ENCODE measurements around the gene PGA3.
"Not testable (repeated sequence)": the region's sequence is repeated elsewhere in the genome, so short reads cannot be mapped to it uniquely, and the experiment has no call there.

Gene PGA3

GRCh38 chr11:61171907-61172306, 31.4 kb upstream of the PGA3 start:
- DNase-seq (ENCODE audit: low read depth) = no peak

- DNase-seq (ENCODE audit: low read depth) = no peak
Observed at GRCh38 chr11:61172356-61172755, 31.0 kb upstream of the PGA3 start.

GRCh38 chr11:61172888-61173287, 30.4 kb upstream of the PGA3 start:
- no peak for DNase-seq (ENCODE audit: low read depth)

DNA sequence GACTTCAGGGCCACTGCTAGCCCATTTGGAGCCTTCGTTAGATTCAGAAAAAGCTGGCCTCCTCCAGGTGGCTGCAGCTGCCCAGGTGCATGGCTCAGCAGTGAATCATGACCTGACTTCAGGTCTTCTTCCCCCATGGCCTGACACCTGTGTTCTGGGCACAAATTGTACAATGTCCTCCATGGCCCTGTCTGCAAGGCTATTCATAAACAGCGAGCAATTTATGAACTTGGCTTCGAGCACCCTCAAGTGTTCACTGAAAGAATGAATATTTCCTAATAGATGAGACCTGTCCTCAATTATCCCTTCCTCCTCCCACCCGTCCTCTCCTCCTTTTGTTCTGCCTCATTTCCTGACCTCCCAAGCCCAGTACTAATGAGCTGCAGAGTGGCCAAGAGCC, 29.9 kb upstream of the PGA3 start:
- no peak for DNase-seq (ENCODE audit: low read depth)

GRCh38 chr11:61174273-61174672, 29.0 kb upstream of the PGA3 start:
- no peak for DNase-seq (ENCODE audit: low read depth)

GRCh38 chr11:61174949-61175348, 28.4 kb upstream of the PGA3 start:
- no peak for DNase-seq (ENCODE audit: low read depth)

- no peak for DNase-seq (ENCODE audit: low read depth)
Observed at GRCh38 chr11:61176446-61176845, 26.9 kb upstream of the PGA3 start.

GRCh38 chr11:61180205-61180604, 23.1 kb upstream of the PGA3 start:
- DNase-seq (ENCODE audit: low read depth) = not testable (repeated sequence)

- no peak for DNase-seq (ENCODE audit: low read depth)
Observed at GRCh38 chr11:61181489-61181888, 21.8 kb upstream of the PGA3 start.

- no peak for DNase-seq (ENCODE audit: low read depth)
Observed at GRCh38 chr11:61183645-61184044, 19.7 kb upstream of the PGA3 start.

DNA sequence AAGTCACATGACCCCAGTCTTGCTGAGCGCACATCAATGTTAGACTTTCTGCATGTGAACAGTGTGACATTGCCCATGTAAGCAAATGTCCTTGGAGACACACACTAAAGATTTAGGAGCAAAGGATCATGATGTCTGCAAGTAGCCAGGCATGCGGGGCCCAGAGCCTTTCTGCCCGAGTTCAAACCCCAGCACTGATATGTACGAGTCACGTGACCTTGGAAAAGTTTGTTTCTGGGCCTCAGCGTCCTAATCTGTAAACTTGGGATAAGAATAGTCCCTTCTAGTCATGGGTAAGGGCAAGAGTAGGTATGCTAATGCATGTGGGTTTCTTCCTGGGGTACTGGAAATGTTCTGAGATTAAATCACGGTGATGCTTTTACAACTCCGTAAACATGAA, 16.8 kb upstream of the PGA3 start:
- no peak for DNase-seq (ENCODE audit: low read depth)

DNA sequence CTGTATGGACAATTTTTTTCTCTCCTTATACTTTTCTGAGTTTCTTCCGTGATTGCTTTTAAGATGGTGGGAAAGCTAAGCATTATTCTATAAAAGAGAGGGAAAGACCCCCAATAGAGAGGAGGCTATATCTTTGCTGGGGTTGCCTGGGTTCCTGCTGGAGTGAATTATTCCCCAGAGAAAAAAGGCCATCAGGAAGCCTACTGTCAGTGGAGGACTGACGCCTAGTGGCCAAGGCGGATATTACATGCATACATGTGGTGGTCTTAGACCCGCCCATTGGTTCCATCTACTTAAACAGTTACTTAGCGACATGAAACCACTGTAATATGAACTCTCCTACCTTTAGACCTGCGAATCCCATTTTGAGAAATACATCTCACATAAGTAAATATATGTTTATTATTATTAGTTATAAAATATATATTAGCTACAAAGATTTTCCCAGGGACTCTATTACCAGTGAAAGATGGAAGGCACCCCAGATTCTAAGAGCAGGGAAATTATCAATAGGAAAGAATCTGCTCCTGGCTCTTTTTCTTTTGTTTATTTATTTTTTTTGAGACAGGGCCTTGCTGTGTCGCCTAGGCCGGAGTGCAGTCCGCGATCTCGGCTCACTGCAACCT, 15.7 kb upstream of the PGA3 start:
- DNase-seq (ENCODE audit: low read depth) = peak; percentile 68

DNA sequence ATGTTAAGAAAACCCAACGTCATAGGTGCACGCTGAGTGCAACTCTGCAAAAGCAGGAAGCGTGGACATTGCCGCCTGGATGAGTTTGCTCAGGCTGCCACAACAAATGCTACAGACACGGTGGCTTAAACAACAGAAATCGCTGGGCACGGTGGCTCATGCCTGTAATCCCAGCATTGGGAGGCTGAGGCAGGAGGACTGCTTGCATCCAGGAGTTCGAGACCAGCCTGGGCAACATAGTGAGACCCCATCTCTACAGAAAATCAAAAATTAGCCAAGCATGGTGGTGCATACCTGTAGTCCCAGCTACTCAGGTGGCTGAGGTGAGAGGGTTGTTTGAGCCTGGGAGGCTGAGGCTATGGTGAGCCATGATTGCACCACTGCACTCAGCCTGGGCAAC, 13.4 kb upstream of the PGA3 start:
- DNase-seq (ENCODE audit: low read depth) = no peak

GRCh38 chr11:61193596-61193995, 9.7 kb upstream of the PGA3 start:
- no peak for DNase-seq (ENCODE audit: low read depth)

DNA sequence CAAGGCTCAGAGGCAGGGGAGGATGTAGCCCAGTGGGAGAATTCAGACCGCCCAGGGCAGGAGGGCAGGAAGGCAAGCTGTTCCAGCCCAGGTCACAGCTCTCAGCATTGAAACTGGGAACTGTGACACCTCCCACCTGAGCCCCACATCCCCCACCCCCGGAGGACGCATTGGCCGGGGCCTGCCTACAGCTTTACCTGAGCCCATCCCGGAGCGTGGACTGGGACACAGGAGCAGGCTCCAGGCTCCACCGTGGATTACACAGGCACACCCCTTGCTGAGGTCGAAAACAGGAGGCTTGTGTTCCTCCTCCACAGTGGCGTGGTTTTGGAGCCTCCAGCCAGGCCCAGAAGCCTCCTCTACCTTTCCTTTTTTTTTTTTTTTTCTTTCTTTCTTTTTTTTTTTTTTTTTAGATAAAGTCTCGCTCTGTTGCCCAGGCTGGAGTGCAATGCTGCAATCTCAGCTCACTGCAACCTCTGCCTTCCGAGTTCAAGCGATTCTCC, 9.1 kb upstream of the PGA3 start:
- DNase-seq (ENCODE audit: low read depth) = no peak

DNA sequence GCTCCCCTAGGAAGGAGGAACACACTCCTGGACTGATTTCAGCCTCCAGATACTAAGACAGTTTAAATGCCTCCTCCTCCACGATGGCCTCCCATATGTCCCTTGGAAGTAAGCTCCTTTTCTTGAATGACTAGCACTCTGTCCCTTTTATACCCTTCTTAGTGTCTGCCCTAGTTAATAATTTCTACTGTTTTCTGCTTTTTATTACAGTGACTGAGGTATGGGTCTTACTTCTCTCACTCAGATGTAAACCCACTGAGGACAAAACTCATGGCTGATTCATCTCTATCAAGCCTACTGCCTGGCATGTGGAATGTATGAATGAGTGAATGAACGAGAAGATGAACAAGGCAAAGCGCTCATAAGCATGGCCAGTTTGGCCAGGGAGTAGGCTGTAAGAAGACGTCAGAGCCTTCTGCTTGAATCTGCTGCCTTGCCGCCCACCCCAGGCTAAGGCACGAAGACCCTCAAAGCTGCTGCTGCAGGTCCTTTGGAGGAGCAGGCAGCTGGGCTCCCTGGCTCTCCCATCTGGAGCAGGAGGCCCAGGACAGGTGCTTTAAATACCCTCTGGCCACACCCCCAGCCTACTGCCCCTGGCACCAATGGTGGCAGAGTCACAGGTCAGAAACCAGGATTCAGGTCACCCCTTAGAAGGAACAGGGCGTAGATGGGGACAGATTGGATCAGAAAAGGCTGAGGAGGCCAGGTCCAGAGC, 8.2 kb upstream of the PGA3 start:
- no peak for DNase-seq (ENCODE audit: low read depth)

- DNase-seq (ENCODE audit: low read depth) = no peak
Observed at GRCh38 chr11:61195719-61196118, 7.6 kb upstream of the PGA3 start.

DNA sequence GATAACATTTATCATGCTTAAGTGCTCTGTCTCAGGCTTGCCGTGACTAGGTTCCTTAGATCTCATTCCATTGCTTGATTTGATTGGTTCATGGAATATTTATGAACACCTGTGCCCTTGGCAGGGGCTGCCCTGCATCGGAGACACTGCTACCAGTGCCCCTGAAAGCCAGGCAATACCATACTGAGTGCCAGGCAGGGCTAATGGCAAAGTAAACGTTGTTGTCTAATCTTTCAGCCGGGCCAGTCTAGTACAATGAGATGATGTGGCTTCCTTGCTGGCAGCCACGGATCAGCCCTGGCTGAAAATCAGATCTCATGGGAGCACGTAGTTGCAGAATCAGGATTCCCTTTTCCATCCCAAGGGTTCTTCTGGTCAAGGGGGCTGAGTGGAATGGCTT, 5.0 kb upstream of the PGA3 start:
- DNase-seq (ENCODE audit: low read depth) = no peak

- no peak for DNase-seq (ENCODE audit: low read depth)
Observed at GRCh38 chr11:61198948-61199523, 4.3 kb upstream of the PGA3 start.

DNA sequence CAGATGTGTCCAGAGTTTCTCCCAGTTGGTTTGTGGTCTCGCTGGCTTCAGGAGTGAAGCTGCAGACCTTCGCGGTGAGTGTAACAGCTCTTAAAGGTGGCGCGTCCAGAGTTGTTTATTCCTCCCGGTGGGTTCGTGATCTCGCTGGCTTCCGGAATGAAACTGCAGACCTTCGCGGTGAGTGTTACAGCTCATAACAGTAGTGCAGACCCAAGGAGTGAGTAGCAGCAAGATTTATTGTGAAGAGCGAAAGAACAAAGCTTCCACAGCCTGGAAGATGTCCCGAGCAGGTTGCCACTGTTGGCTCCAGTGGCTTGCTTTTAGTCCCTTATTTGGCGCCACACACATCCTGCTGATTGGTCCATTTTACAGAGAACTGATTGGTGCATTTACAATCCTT, 1.8 kb upstream of the PGA3 start:
- DNase-seq (ENCODE audit: low read depth) = no peak

GRCh38 chr11:61203873-61204272, 558 bp downstream of the PGA3 start:
- not testable (repeated sequence) for DNase-seq (ENCODE audit: low read depth)

DNA sequence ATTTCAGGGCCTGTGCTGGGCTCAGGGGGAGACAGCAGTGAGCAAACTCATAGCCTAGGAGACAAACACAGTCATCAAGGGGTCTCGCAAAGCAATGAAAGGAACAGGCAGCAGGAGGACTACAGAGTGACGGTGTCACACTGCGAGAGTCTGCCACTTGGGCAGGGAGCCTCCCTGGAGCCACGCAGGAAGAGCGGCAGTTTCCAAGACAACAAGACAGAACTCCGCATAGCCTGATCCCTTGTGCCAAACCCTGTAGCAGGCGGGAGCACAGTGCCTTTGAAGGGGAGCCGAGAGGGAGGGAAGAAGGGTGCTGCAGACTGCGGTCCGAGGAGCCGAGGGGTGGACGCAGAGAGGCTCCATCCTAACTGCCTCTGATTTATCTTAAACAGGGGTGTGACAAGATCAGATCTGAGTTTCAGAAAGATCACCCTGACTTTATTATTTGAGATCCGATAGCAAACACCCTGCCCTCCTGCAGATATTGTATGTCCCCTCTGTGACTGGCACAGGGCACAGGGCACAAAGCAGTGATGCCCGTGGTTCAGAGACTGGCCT, 1.3 kb downstream of the PGA3 start:
- DNase-seq (ENCODE audit: low read depth) = not testable (repeated sequence)

- not testable (repeated sequence) for DNase-seq (ENCODE audit: low read depth)
Observed at GRCh38 chr11:61207636-61208310, 4.5 kb downstream of the PGA3 start.

Measured in amniotic epithelial cell (primary cell).